HFF-Myc (cell line): ENCODE measurements around the gene RNF145.

Experiments
- DNase-seq: peaks from one replicate; pipeline ENCODE4 v3.0.0-alpha.2; 2011; ENCODE audit warnings: low read depth; ENCODE audit errors: extremely low read depth
- H3K4me3 ChIP-seq: replicated peaks from 2 replicates; pipeline ENCODE4 v1.5.1; 2011; ENCODE audit warnings: low read depth, mild to moderate bottlenecking, control low read depth, low read length
- TF ChIP-seq, protein P1 (sequence below): IDR thresholded peaks from 2 replicates; pipeline ENCODE4 v1.5.1; 2012; ENCODE audit warnings: mild to moderate bottlenecking, low read depth, low read length, control low read depth; ENCODE audit errors: missing control alignments

Gene RNF145, protein sequence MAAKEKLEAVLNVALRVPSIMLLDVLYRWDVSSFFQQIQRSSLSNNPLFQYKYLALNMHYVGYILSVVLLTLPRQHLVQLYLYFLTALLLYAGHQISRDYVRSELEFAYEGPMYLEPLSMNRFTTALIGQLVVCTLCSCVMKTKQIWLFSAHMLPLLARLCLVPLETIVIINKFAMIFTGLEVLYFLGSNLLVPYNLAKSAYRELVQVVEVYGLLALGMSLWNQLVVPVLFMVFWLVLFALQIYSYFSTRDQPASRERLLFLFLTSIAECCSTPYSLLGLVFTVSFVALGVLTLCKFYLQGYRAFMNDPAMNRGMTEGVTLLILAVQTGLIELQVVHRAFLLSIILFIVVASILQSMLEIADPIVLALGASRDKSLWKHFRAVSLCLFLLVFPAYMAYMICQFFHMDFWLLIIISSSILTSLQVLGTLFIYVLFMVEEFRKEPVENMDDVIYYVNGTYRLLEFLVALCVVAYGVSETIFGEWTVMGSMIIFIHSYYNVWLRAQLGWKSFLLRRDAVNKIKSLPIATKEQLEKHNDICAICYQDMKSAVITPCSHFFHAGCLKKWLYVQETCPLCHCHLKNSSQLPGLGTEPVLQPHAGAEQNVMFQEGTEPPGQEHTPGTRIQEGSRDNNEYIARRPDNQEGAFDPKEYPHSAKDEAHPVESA

DNA sequence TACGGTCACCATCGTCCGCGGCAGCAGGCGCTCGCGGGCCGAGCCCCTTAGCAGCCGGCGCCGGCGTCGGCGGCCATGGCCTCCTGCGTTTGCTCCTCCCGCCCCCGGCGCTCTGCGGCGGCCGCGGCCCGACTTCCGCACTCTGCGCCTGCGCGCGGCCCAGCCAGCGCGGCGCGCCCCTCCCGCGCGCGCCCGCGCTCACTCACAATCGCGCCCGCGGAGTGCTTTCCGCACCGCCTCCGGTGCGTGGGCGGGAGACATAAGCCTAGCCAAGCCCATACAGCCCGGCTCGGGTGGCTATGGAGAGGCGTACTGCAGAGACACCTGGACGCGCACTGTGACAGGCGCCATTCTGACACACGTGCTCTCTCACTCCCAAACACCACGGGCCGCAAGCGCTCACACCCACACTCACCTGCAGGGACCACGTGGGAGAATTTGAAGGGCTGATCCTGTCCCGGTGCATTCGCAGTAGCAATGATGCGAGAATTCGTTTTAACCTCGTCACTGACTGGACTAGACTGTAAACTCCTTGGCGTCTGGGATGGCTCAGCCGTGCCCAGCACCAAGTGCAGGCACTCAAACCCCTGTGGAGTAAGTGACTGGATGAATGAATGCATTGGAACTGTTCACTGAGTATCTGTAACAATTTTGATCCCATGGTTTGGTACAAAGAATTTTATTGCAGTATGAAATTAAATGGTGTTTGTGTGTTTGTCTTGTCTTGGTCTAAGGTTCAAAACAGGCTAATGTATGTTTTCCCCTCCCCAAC lies at the start of gene RNF145:
Gene RNF145, minus strand, starts transcription at position 116 of the 772 bp plus-strand sequence. CDS start 5,936 bp downstream, outside the sequence.
- peak within 1 kb of the TSS; percentile 95 for H3K4me3 ChIP-seq
- TF ChIP-seq, protein P1, sequence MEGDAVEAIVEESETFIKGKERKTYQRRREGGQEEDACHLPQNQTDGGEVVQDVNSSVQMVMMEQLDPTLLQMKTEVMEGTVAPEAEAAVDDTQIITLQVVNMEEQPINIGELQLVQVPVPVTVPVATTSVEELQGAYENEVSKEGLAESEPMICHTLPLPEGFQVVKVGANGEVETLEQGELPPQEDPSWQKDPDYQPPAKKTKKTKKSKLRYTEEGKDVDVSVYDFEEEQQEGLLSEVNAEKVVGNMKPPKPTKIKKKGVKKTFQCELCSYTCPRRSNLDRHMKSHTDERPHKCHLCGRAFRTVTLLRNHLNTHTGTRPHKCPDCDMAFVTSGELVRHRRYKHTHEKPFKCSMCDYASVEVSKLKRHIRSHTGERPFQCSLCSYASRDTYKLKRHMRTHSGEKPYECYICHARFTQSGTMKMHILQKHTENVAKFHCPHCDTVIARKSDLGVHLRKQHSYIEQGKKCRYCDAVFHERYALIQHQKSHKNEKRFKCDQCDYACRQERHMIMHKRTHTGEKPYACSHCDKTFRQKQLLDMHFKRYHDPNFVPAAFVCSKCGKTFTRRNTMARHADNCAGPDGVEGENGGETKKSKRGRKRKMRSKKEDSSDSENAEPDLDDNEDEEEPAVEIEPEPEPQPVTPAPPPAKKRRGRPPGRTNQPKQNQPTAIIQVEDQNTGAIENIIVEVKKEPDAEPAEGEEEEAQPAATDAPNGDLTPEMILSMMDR = no peak
- DNase-seq = peak; percentile 52

DNA sequence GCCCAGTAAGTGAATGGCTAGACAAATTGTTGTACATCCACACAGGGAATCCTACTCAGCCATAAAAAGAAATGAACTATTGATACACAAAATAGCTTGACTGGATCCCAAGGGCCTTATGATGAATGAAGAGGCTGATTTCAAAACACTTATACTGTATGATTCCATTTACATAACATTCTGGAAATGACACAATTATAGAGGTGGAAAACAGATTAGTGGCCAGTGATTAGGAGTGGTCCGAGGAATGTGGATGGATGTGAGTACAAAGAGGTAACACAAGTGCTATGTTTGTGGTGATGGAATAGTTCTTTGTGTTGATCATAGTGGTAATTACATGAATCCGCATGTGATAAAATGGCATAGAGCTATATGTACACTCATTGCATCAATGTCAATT lies 49.0 kb upstream of the RNF145 start:
- no peak for DNase-seq
- TF ChIP-seq, protein P1 = no peak

DNA sequence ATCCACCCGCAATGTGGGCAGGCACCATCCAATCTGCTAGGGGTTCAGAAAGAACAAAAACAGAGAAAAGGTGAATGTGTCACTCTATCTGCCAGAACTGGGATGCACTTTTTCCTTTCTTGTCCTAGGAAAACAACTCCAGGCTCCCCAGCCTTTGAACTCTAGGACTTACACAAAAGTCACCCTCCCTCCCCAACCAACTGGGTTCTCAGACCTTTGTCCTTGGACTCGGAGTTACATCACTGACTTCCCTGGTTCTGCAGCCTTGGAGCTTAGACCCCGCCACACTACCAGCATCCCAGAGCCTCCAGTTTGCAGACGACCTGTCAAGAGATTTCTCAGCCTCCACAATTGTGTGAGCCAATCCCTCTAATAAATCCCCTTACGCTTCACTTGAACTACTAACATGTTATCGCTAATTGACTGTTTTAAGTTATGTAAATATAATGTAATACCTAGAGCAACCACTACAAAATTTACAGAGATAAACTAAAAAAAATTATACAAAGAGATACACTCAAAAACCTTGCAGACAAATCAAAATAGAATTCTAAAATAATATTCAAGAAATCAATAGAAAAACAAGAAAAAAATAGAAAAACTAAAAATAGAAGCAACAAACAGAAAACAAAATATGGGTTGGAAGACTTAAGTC lies 48.4 kb upstream of the RNF145 start:
- H3K4me3 ChIP-seq = no peak overlapping the region
- TF ChIP-seq, protein P1 = no peak
- DNase-seq = no peak

More for the DNA sequence above, 49.0 kb upstream of the RNF145 start:
- no peak overlapping the region for H3K4me3 ChIP-seq

DNA sequence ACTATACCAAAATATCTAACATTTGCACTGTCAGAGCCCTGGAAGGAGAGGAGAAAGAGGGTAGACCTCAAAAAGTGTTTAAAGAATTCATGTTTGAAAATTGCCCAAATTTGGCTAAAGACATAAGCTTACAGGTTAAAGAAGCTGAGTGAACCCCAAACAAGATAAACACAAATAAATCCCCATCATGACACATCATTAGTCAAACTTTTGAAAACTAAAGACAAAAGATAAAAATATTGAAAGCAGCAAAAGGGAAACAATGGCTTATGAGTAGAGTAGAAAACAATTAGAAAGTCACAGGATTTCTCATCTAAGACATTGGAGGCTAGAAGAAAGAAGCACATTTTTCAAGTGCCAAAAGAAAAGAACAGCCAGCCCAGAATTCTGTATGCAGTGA lies 47.7 kb upstream of the RNF145 start:
- TF ChIP-seq, protein P1 = no peak
- no peak for DNase-seq
- no peak overlapping the region for H3K4me3 ChIP-seq

DNA sequence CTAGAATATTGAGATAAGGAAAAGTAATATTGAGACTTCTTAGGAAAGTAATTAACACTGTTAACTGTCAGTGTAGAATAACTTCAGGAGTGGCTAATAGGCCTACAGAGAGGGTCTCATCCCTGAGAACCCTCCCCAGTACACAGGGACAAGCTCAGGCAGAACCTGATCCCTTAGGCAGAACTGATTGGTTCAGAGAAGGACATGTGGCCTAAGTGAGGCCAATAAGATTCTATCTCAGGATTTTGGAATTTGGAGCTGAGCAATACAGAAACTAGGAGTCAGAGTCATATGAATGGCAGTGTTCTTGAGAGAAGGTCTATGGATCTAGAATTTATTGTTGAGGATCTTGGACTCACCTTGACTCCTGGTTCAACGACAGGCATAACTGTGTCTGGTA lies 42.8 kb upstream of the RNF145 start:
- TF ChIP-seq, protein P1 = no peak
- DNase-seq = no peak
- no peak overlapping the region for H3K4me3 ChIP-seq

DNA sequence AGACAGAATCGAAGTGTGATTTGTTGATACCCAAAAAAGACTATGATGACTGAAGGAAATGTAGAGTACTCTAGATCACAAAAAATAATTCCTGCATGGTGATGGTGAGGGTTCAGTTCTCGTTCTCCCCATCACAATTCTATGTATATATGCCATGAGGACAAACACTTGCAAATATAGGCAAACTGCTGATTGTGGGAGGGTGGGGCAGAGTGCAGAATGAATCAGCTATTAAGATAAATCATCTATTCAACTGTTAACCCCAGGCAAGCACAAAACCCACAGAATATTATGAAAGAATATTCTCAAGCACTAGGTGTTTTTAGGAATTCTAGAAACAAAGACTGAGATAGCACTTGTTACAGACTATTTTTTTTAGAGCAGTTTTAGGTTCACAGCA lies 39.8 kb upstream of the RNF145 start:
- no peak overlapping the region for H3K4me3 ChIP-seq
- DNase-seq = no peak

More for the DNA sequence above, 39.8 kb upstream of the RNF145 start:
- TF ChIP-seq, protein P1 = no peak
